HCT116 (cell line): Measurements from ENCODE around the gene NUDT8.
"Not testable (repeated sequence)": the region's sequence is repeated elsewhere in the genome, so short reads cannot be mapped to it uniquely, and the experiment has no call there.

Experiments used
- CTCF ChIP-seq, 3 experiments: fragments of 200-600 bp in 1 of 3; sonication (generic) in 1 of 3; IDR thresholded peaks in 2 of 3; conservative IDR thresholded peaks in 1 of 3; 2 replicates each; pipeline ENCODE4 v1.5.1; 2012 to 2017; ENCODE audit warnings: low read depth in 2 of 3, low read length in 2 of 3, antibody characterized with exemption in 1 of 3, borderline replicate concordance in 1 of 3, control low read depth in 1 of 3, mild to moderate bottlenecking in 1 of 3, mixed read lengths in 1 of 3, mixed run types in 1 of 3, moderate library complexity in 1 of 3; ENCODE audit not compliant: insufficient read depth in 1 of 3
- SRF ChIP-seq: IDR thresholded peaks from 2 replicates; pipeline ENCODE4 v1.6.1; 2012; ENCODE audit warnings: low read depth
- ZNF274 ChIP-seq: fragments of 200-500 bp; sonication (Bioruptor generic); IDR thresholded peaks from 2 replicates; pipeline ENCODE4 v1.6.1; 2014; ENCODE audit warnings: mild to moderate bottlenecking, low read depth, low read length, inconsistent platforms

GRCh38 chr11:67660752-67661151 lies 31.0 kb upstream of the NUDT8 start:
- TF ChIP-seq SRF; CTCF (IDR thresholded peaks at IDR 0.05 in 2 of 3, conservative IDR thresholded peaks at IDR 0.05 in 1 of 3; ENCODE audit: borderline replicate concordance in 1 of 3, insufficient read depth in 1 of 3, low read depth in 2 of 3, low read length in 2 of 3); ZNF274: not testable (repeated sequence)
